A204.1 (cell line): ENCODE data around the gene OR5AN1.
"Not testable (repeated sequence)": the region's sequence is repeated elsewhere in the genome, so short reads cannot be mapped to it uniquely, and the experiment has no call there.

Experiments
- FAIRE-seq: peaks from 2 replicates; lab custom pipeline; 2012; peaks lifted over from hg19 to GRCh38; lab: Jason Lieb, UNC

OR5AN1 gene, protein sequence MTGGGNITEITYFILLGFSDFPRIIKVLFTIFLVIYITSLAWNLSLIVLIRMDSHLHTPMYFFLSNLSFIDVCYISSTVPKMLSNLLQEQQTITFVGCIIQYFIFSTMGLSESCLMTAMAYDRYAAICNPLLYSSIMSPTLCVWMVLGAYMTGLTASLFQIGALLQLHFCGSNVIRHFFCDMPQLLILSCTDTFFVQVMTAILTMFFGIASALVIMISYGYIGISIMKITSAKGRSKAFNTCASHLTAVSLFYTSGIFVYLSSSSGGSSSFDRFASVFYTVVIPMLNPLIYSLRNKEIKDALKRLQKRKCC

DNA sequence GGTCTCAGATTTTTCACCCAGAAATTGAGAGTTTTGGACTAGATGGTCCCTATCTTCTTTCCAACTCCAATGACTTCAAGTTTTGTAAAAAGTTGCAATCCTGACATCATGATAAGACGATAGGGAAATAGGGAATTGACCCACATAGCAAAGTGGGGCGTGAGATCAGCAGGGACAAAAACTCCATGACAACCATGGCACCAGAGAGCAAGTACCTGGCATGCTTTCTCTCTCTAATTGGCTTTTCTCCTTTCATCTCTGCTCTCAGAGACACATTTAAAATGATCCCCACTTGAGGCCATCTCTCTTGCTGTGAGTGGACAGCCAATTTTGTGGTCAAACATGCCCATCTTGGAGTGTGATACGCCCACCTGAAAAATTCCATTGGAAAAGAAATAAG, at the start of gene OR5AN1:
OR5AN1 (plus strand) TSS at position 301 of the 400 bp plus-strand sequence. CDS start 5,564 bp downstream, outside the sequence.
- no peak for FAIRE-seq

DNA sequence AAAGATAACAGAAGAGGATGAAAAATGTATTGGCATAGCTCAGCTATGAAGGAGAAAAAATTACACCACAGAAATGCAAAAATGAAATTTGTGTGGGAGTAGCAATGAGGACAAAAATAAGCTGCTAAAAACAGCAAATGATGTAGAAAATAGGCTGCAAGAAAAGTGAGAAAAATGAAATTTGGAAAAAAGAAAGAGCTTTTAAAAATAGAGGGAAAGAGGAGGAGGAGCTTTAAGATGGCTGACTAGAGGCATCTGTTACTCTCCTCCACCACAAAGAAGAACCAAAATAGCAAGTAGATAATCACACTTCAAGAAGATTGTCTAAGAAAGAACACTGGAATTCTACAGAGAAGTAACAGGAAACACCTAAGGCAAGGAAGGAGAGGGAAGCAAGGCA, 23.7 kb upstream of the OR5AN1 start:
- no peak for FAIRE-seq

DNA sequence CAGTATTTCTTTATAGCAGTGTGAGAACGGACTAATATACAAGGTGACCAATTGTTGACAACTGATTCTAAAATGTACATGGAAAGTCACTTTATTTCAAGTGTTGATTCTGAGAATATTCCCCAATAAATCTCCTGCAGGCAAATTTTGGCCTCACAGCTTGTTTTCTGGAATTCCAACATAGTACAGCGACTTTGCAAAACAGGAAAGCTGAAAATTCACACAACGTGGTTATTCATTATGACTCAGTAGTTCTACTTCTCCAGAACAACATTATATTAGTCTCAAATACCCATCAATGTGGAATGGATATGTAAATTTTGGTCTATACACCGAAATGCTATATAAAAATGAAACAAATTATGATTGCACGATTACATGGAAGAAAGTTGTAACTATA, 22.5 kb upstream of the OR5AN1 start:
- no peak for FAIRE-seq

DNA sequence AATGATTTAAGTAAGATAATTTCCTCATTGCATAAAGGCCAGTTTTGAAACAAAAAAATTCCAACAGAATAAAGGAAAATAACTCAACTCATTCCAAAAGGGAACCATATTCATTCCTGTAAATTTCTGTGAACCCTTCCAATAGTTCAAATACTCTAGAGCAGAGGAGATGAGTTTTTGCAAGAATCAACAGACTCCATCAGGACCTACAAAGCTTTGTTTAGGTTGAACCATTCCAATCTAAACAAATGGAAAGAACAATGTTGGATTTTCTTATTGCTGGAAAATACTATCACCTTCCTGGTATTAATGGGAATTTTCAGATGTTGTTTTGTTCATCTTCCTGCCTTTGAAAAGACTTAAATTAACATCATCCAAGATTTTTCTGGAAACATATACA, 21.8 kb upstream of the OR5AN1 start:
- FAIRE-seq: no peak

DNA sequence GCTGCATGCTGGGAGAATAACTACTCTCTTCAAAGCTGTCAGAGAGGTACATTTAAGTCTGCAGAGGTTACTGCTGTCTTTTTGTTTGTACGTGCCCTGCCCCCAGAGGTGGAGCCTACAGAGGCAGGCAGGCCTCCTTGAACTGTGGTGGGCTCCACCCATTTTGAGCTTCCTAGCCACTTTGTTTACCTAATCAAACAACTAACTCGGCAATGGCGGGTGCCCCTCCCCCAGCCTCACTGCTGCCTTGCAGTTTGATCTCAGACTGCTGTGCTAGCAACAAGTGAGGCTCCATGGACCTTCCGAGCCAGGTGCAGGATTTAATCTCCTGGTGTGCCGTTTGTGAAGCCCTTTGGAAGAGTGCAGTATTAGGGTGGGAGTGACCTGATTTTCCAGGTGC, 9.0 kb upstream of the OR5AN1 start:
- not testable (repeated sequence) for FAIRE-seq

DNA sequence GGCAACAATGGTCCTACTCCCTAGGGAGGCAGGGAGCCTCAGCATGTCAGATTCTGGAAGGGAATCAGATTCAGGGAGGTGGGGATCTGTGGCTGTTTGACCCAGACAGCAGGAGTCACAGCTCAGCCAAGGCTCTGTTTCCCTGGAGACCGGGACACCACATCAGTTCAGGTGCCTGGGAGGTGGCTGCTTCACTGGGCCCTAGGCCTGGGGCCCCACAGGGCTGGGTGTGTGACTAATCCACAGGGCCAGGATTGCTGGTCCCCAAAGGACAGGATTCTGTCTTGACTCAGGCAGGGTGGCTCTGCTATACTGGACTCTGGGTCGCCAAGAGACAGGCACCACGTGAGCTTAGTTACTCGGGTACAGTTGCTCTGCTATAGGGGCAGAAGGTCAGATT, 3.5 kb upstream of the OR5AN1 start:
- FAIRE-seq: no peak

DNA sequence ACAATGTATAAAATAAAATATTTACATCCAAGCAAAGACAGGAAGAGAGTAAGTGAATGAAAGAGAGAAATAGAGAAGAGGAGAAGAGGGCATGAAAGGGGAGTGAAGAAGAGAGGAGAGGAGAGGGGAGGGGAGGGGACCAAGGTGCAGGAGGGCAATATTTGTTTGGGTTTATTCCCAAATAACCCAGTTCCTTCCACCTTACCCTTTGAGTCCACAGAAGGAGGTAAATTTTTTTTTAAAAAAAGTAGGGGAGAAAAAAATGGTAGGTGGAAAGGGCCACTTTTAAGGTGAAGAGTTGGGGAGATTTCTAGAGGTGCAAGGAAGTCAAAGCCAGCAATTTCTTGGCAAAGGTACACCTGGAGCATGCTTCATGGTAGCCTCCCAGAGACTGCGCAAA, 2.1 kb upstream of the OR5AN1 start:
- no peak for FAIRE-seq

DNA sequence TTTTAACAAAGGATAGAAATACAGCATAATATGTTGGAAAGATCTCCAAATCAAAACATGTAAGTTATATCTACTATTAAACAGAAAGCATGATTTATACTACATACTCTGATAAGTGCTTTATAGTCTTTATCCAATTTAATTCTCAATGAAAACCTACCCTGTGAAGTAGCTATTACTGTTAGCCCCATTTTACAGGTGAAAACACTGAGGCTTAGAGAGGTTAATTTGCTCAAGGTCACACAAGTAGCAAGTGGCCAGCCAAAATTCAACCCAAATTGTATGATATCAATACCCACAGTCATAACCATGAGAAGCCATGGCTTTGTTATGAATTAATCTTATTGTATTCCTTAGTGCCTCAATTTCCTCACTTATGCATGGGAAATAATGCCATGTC, 675 bp upstream of the OR5AN1 start:
- no peak for FAIRE-seq

DNA sequence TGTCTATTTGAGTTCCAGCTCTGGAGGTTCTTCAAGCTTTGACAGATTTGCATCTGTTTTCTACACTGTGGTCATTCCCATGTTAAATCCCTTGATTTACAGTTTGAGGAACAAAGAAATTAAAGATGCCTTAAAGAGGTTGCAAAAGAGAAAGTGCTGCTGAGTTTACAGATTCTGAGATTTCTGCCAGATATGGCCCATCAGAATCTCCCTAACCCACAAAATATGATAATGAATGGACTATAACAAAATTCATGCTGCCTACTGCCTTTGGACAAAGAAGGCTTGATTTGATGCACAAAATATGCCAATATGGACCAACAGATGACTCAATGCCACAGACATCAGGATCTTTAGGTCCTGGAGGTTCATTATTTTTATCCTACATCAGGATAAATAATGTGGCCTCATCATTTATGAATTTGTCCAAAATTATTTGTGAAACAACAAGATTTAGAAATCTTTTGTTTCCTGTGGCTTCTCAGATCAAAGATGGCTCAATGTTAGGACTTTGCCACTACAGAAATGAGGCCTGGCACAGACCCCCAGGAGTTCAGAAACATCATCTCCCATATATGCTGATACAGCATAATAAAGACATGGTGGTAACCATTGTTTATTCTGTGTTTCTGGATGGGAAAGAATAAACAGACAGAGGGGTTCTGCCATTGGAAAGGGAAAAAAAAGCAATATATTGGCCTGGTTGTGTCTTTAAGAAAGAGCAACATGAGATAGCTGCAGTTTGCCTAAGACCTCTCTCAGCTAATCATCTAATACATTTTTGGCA, 6.7 kb downstream of the OR5AN1 start:
- FAIRE-seq: no peak

DNA sequence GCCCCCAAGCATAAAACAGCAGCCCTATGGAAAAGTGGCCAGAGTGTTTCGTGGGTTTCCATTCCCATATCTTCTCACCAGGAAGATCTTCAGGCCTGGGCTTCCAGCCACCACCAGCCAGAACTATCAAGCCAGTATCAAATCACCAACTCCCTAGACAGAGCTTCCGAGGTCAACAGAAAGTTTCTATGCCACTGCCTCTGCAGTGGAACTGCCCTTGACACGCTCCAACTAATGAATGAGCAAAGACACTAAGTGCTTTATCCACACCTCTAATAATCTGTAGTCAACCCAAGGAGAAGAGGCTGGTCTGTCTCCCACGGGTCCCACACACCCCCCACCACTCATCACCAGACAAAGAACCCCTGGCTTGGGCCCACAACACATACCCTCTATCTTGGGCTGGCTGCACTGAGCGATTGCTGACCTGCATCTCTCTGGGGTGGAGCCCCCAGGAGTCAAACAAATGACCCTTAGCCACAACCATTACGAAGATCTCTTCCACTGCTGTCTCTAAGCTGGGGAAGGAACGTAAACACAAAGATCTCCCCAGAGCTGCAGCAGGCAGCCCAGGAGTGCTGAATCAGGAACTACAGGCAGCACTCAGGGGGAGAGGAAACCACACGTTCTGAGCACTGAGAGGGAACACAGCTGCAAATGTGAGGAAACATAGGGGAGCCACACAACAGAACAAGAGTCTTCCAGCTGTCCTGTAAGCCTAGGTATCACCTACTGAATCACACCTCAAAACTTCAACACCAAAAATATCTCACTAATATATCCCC, 9.7 kb downstream of the OR5AN1 start:
- no peak for FAIRE-seq

DNA sequence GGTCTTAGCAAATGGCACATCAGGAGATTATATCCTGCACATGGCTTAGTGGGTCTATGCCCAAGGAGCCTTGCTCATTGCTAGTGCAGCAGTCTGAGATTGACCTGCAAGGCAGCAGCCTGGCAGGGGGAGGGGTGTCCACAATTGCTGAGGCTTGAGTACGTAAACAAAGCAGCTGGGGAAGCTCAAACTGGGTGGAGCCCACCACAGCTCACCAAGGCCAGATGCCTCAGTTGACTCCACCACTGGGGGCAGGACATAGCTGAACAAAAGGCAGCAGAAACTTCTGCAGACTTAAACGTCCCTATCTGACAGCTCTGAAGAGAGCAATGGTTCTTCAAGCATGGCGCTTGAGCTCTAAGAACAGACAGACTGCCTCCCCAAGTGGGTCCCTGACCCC, 13.6 kb downstream of the OR5AN1 start:
- FAIRE-seq: not testable (repeated sequence)

DNA sequence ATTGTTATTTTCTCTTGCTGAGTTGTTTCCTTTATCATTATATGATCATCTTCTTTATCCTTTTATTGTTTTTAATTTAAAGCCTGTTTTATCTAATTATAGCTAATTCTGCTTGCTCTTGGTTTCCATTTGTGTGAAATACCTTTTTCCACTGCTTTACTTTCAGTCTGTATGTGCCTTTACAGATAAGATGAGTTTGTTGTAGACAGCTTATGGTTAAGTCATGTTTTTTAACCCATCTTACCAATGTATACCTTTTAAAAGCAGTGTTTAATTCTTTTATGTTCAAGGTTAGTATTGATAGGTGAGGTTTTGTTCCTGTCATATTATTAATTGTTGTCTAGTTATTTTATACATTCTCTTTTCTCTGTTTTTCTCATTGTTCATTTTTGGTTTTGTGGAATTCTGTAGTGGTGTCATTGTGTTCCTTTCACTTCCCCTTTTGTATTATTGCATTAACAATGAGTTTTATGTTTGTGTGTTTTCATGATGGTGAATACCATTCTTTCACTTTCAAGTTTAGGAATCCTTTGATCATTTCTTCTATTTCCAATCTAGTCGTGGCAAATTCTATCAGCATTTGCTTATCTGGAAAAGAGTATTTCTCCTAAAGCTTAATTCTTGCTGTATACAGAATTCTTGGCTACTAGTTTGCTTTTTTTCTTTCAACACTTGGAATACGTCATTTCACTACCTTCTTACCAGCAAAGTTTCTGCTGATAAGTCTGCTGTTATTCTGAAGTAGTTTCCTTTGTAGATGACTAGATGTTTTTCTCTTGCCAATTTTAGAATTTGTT, 21.8 kb downstream of the OR5AN1 start:
- no peak for FAIRE-seq

DNA sequence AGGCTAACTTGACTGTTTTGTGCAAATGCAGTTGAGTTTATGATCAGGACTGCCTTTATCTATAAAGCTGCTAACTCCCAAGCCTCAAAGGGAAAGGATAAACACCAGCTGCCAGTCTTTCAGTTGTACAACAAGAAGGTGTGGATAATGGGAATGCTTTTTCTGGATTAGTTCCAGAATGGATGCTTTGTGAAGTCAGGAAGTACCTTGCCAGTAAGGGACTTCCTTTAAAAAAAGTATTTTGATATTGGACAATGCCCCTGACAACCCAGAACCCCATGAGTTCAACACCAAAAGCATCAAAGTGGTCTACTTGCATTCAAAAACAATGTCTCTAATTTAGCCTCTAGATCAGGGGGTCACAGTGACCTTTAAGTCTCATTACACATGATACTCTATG, 35.5 kb downstream of the OR5AN1 start:
- no peak for FAIRE-seq

DNA sequence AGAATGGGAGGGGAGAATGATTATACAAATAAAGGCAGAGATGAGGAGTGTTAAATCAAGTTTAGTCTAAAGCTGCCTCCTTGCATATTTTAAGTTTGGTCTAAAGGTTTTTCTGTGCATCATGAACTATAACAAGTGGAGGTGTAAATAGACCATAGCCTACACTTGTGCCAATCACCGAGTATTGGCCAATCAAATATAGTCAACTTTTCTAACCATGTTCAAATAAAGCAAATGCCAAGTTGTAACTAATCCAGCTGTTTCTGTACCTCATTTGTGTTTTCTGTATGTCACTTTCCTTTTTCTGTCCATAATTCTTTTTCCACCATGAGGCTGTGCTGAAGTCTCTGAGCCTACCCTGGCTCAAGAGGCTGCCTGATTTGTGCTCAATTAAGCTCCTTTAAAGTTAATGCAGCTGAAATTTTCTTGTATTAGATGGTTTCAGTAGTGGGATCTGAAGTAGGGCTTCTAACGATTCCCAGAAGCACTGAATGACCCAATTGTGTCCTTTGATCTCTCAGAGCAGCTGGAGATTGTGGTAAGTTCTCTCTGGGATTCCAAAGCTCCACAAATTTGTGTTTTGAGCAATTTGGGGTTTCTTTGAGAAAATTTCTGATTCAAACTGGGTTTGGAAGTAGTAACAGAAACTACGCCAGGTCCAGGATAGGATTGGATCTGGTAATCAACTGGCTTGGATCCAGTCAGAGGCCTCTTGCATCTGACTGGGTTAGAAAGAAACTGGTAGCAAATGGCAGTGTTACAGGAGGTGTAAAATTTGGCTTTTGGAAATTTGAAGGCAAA, 42.0 kb downstream of the OR5AN1 start:
- FAIRE-seq: no peak

DNA sequence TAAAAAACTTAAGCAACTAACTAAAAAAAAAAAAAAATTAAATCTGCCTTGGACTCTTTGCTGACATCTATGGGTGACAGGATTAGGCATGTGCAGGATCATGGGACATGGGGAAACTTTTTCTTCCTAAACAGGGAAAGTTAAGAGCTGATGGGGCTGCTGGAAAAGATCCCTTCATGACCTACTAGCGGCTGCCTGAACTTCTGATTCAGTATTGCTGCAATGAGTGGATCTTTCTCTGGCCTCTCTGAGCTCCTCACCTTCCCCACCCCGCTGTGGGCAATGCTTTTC, 42.5 kb downstream of the OR5AN1 start:
- FAIRE-seq: no peak

DNA sequence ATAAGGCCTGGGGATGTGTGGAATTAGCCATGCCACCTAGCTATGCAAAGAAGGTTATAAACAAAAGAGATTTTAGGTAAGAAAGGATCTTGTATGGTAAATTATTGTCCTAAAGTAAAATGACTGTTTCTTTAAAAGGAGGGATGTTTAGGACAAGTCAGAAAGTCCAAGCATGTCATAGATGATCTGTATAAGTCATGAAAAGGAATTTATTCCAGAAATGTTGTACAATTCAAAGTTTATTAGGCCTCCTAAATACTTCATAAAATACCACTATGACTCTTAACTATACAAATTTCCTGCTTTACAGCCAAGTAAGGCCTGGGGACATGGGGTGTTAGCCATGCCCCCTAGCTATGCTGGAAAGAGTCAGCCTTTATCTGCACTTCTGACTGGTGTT, 44.9 kb downstream of the OR5AN1 start:
- FAIRE-seq: no peak

DNA sequence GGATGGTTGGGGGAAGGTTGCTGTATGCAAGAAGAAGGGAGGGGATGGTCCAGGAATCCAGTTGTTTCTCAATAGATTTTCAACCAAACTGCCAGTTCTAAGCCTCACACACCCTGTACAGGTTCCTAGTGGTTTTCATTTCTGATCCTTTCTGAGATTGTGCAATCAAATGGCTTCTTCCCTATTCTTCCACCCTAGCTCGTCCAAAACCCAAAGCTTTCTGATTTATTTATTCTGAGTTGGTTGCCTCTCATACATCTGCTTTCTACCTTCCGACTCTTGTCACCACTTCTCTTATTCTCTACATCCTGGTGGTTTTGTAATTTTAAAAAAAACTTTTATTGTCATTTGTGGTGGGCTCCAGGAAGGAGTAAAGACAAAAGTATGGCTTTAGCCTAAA, 55.0 kb downstream of the OR5AN1 start:
- FAIRE-seq: no peak

DNA sequence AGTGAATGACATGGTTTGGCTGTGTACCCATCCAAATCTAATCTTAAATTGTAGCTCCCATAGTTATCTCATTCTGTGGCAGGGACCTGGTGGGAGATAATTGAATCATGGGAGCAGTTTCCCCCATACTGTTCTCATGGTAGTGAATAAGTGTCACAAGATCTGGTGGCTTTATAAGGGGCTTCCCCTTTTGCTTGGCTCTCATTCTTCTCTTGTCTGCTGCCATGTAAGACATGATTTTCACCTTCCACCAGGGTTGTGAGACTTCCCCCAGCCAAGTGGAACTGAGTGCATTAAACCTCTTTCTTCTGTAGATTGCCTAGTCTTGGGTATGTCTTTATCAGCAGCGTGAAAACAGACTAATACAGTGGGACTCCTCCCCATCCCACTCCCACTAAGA, 56.4 kb downstream of the OR5AN1 start:
- FAIRE-seq: no peak

DNA sequence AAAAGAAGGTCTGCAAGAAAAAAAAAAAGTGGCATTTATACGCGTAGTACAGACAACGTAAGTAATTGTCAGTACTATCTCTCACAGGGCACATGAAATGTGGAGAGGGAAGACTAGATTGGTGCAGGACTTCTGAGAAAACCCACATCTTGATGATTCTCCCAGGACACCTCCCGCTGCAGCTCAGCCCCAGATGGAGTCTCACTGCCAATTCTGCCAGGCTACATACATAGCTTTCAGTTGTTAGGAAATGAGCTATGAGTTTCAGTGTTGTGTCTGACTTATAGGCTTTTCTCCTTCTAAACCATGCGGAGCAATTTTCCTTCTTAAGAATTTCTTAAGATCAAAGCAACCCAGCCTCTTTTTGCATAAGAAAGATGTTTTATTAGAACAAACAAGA, 57.9 kb downstream of the OR5AN1 start:
- no peak for FAIRE-seq

DNA sequence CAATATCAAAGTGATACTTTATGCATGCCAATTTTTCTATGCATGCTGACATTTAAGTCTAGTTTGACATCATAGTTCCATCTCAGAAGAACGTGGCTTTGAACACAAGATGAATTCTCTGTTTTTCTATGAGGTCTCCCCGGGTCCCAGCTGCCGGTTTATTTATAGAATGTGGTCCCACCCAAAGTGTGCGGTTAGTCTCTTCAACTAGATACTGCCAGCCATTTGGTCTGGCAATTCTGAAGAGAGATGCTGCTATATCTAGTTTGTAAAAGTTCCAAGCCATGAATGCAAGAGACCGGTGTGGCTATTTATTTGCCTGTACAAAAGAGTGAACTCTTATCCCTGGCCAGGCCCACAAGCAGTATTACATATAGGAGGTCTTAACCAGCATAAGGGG, 58.3 kb downstream of the OR5AN1 start:
- FAIRE-seq: no peak

DNA sequence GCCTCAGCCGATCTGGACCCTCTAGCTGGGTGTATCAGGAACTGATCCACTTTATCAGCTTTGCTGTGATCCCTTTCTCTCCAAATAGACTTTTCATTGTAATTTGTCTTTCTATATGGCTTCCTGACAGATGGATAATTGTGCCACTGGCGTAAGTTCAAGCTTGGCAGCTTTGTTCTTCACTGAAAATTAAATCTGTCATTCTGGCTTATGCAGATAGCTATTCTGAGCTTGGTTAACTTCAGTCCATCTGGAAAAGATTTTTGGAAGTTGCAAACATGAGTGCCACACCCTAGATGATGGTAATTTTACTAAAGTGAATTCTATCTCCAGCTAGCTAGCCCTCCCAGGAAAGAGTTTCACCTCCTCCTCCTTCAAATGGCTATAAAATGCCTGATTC, 59.5 kb downstream of the OR5AN1 start:
- no peak for FAIRE-seq
